ENCODE data around the gene C1QB. TPM values are rescaled to one million over a fixed set of nuclear protein-coding genes. Genes with fewer than 3 reads are reported as not detected.

C1QB gene
- total and polyA plus RNA-seq, 2 of the 8 experiments (the other 6 are each of a cell fraction or from before 2014, with no cell fraction given), result not detected

DNA sequence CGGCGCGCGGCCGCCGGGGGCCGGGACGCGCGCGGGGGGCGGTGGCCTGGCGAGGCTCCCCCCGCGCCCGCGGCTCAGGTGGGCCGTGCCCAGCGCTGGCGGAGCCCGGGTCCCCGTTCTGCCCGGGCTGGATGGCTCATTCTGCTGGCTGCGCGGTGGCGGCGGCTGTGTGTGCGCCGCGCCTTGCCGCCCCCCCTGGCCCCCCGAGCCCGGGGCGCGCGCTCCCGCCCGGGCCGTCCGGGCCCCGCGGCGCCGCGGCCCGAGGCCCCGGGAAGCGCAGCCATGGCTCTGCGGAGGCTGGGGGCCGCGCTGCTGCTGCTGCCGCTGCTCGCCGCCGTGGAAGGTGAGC, 57.6 kb downstream of the C1QB start, which contains the start of gene EPHB2:
Gene EPHB2 (plus strand): TSS at position 139 of the 349 bp plus-strand sequence. CDS start 144 bp downstream, at position 283.
- no peak within 1 kb of the TSS for H2BK12ac ChIP-seq (ENCODE audit: low read depth, low read length)
- no peaks in the 10 kb centered on the region for H3K9me3 ChIP-seq (ENCODE audit: insufficient read depth in 2 of 2, low read depth in 1 of 2, low read length in 1 of 2)
- no peak within 1 kb of the TSS for H2BK120ac ChIP-seq (replicated peaks; ENCODE audit: low read depth, low read length)
- H4K91ac ChIP-seq (replicated peaks; ENCODE audit: insufficient read length, low read length), result no peak within 1 kb of the TSS
- no peaks in the 10 kb centered on the region for H3K79me1 ChIP-seq (ENCODE audit: low read depth, low read length)
- TF ChIP-seq EP300 (IDR thresholded peaks at IDR 0.05; ENCODE audit: borderline replicate concordance in 1 of 2, low read depth in 2 of 2, low read length in 2 of 2), result 0 out of 3 replicates have a peak, but pooled peaks of 1 of the 2 experiments have one; percentile 1
- TF ChIP-seq TAF7 (optimal IDR thresholded peaks at IDR 0.05; ENCODE audit: borderline replicate concordance, low read depth, low read length), result peak; percentile 69
- no peak for TF ChIP-seq SIN3A (conservative IDR thresholded peaks at IDR 0.05 in 1 of 2, IDR thresholded peaks at IDR 0.05 in 1 of 2; ENCODE audit: low read depth in 1 of 2, low read length in 2 of 2)
- peak; percentile 73; the same call in 1 of the 2 replicates for TF ChIP-seq TBP (IDR thresholded peaks at IDR 0.05; ENCODE audit: low read depth, low read length)
- peak; percentile 91 for TF ChIP-seq TAF1 (IDR thresholded peaks at IDR 0.05; ENCODE audit: low read depth, low read length)
- TF ChIP-seq CHD2 (IDR thresholded peaks at IDR 0.05; ENCODE audit: low read length), result no peak
- TF ChIP-seq NANOG (IDR thresholded peaks at IDR 0.05; ENCODE audit: insufficient read depth, low read depth, low read length, poor library complexity, severe bottlenecking), result no peak
- 3% methylated on average over 8 of the region's 55 CpGs; no CpG with 5 or more reads in 1 of the 2 experiments for WGBS, 2 experiments (ENCODE audit: extremely low coverage in 1 of 2, insufficient coverage in 1 of 2, insufficient read length in 1 of 2, insufficient replicate concordance in 2 of 2, low coverage in 1 of 2, low lambda C conversion rate in 2 of 2, missing lambda C conversion rate in 1 of 2)
- H3K56ac ChIP-seq (replicated peaks; ENCODE audit: insufficient read length, low read depth, low read length), result no peak within 1 kb of the TSS
- no peaks in the 10 kb centered on the region for H3K79me2 ChIP-seq (ENCODE audit: control insufficient read depth in 1 of 2, insufficient read depth in 2 of 2, low read length in 2 of 2)
- H3K14ac ChIP-seq (ENCODE audit: insufficient read length), result no peak within 1 kb of the TSS
- peaks cover 0 to 6% (median 2%) of the 10 kb centered on the region in 4 experiments; a peak in 4 of 7 replicates for H3K4me1 ChIP-seq (replicated peaks in 1 of 4; ENCODE audit: control insufficient read depth in 3 of 4, insufficient read depth in 4 of 4, low read length in 3 of 4)
- no peak within 1 kb of the TSS for H4K5ac ChIP-seq (ENCODE audit: insufficient read length, low read depth, low read length)
- no peak within 1 kb of the TSS for H2AK5ac ChIP-seq (ENCODE audit: low read depth, low read length)
- peak within 1 kb of the TSS; percentile 40 to 64 (median 50) for H3K4me3 ChIP-seq (ENCODE audit: extremely low read depth in 1 of 4, insufficient read depth in 2 of 4, low read depth in 3 of 4, low read length in 4 of 4)
- peaks cover 5 to 6% of the 10 kb centered on the region in 2 experiments for H4K20me1 ChIP-seq (replicated peaks in 1 of 2; ENCODE audit: control insufficient read depth in 1 of 2, insufficient read depth in 2 of 2, low read length in 2 of 2)
- no peak within 1 kb of the TSS for H2BK20ac ChIP-seq (ENCODE audit: low read length)
- H3K9ac ChIP-seq (replicated peaks in 1 of 4; ENCODE audit: extremely low read depth in 1 of 4, low read depth in 3 of 4, low read length in 3 of 4), result peak within 1 kb of the TSS in 2 of 4 experiments; percentile 53 to 66; a peak in 3 of 7 replicates
- no peak within 1 kb of the TSS for H3K27ac ChIP-seq (ENCODE audit: low read depth, low read length)
- CTCF ChIA-PET (ENCODE audit: partially characterized antibody), result no interaction called here
- H3K18ac ChIP-seq (ENCODE audit: extremely low read depth, low read length), result no peak within 1 kb of the TSS; the same call in 1 of the 2 replicates
- POLR2A ChIA-PET (ENCODE audit: partially characterized antibody), result no interaction called here
- peaks cover 4% of the 10 kb centered on the region; the same call in 1 of the 2 replicates for H3K23me2 ChIP-seq (ENCODE audit: low read depth, low read length)
- DNase-seq (ENCODE audit: low read depth in 1 of 2, low spot score in 2 of 2), result peak in 1 of 2 experiments; percentile 75
- no peak for FAIRE-seq
- no peaks in the 10 kb centered on the region for H3K36me3 ChIP-seq (ENCODE audit: control insufficient read depth in 2 of 4, insufficient read depth in 4 of 4, low read length in 3 of 4)
- H3K4ac ChIP-seq (replicated peaks; ENCODE audit: insufficient read length, low read depth, low read length), result no peak within 1 kb of the TSS
- peaks cover 7 to 24% (median 15%) of the 10 kb centered on the region in 4 experiments for H3K27me3 ChIP-seq (replicated peaks in 1 of 4; ENCODE audit: control insufficient read depth in 3 of 4, extremely low read depth in 1 of 4, insufficient read depth in 3 of 4, low read length in 3 of 4)
- no peak within 1 kb of the TSS for H3K23ac ChIP-seq (ENCODE audit: insufficient read length)
- H2BK15ac ChIP-seq (ENCODE audit: low read length), result no peak within 1 kb of the TSS
- H2BK5ac ChIP-seq (ENCODE audit: low read depth, low read length), result no peak within 1 kb of the TSS
- peak within 1 kb of the TSS; percentile 74; the same call in 1 of the 2 replicates for H4K8ac ChIP-seq (ENCODE audit: extremely low read depth, insufficient read depth, low read length)
- peak within 1 kb of the TSS; percentile 71 to 76 for H3K4me2 ChIP-seq (ENCODE audit: insufficient read depth in 1 of 2, low read depth in 2 of 2, low read length in 2 of 2)
- H2AFZ ChIP-seq (ENCODE audit: low read length), result no peak within 1 kb of the TSS
